ENCODE results near the gene PDCD1.

- no peak for TF ChIP-seq CTCF (conservative IDR thresholded peaks at IDR 0.05; ENCODE audit: low read depth, low read length)
- no peak for TF ChIP-seq EZH2phosphoT487 (IDR thresholded peaks at IDR 0.05; ENCODE audit: borderline replicate concordance, low read length)
These were observed 18.0 kb upstream of the PDCD1 start for GRCh38 chr2:241876528-241877196.

All from PC-3 (cell line).